ENCODE results near the gene PITPNC1. TPM values are rescaled to one million over a fixed set of nuclear protein-coding genes. Genes with fewer than 3 reads are reported as not detected.
"Not testable (repeated sequence)": the region's sequence is repeated elsewhere in the genome, so short reads cannot be mapped to it uniquely, and the experiment has no call there.

PITPNC1 gene
- total and polyA plus RNA-seq, 2 of the 13 experiments (the other 11 are each of a cell fraction or from before 2014, with no cell fraction given) = 4.1 to 5.7 TPM

DNA sequence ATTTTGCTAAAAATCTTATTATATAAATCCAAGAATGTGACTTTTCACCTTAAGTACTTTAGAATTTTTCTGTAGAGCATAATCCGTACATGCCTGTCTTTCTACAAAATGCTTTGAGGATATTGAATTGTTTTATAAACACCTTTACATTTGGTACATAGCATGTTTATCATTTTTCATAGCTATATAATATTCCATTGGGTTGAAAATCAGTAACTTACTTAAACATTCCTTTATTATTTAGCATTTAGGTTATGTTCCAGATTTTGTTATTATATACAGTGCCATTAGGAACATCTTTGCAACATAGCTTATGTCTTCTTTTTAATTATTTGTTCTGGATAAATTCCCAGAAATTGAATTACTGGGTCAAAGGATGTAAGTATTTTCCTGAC lies 323.6 kb downstream of the PITPNC1 start:
- DNase-seq (ENCODE audit: low spot score) (no peak), FAIRE-seq (no peak), ATAC-seq (no peak)
- in situ Hi-C loops (cut with HindIII; ENCODE audit: extremely low pct_ligation_motif_present, low pct_unique_long_range_greater_than_20kb) = no loop called here
- Histone ChIP-seq H3K4me1 (ENCODE audit: insufficient read depth, low read length) (0 out of 2 replicates have a peak, but pooled peaks cover 7% of the 10 kb centered on the region), H3K9ac (ENCODE audit: insufficient read depth, low read depth, low read length) (no peak overlapping the region), H3K27me3 (ENCODE audit: control insufficient read depth in 1 of 2, insufficient read depth in 2 of 2, low read length in 2 of 2) (no peaks in the 10 kb centered on the region), H3K9me3 (ENCODE audit: low read length) (no peaks in the 10 kb centered on the region), H3K4me2 (ENCODE audit: low read depth, low read length) (no peak overlapping the region), H3K36me3 (replicated peaks in 1 of 2; ENCODE audit: control insufficient read depth in 1 of 2, insufficient read depth in 2 of 2, low read length in 2 of 2) (no peaks in the 10 kb centered on the region), H3K27ac (ENCODE audit: extremely low read length, insufficient read depth, low read length) (no peak overlapping the region), H4K20me1 (ENCODE audit: insufficient read depth, low read length) (no peaks in the 10 kb centered on the region), H2AFZ (ENCODE audit: low read length) (no peak overlapping the region), H3K4me3 (replicated peaks in 1 of 3; ENCODE audit: insufficient read depth in 1 of 3, low read depth in 2 of 3, low read length in 3 of 3) (no peak overlapping the region), H3K79me2 (ENCODE audit: insufficient read depth, low read length) (no peaks in the 10 kb centered on the region)
- intact Hi-C loops (cut with micrococcal nuclease; ENCODE audit: unreplicated experiment) = no loop called here
- BruUV-seq (replicated peaks) = no TSS peak
- POLR2A ChIA-PET = no interaction called here
- CTCF ChIA-PET (ENCODE audit: low intra/inter-chr PET ratio, low total read pairs) = no interaction called here
- 37% methylated on average over 1 of the region's 1 CpG for WGBS (ENCODE audit: low lambda C conversion rate)
- TF ChIP-seq NPAS2 (CRISPR knock-in tag; IDR thresholded peaks at IDR 0.05; ENCODE audit: borderline replicate concordance) = no peak

- ATAC-seq; H3K9me3 ChIP-seq (ENCODE audit: low read length); H3K27me3 ChIP-seq (ENCODE audit: control insufficient read depth in 1 of 2, insufficient read depth in 2 of 2, low read length in 2 of 2); H4K20me1 ChIP-seq (ENCODE audit: insufficient read depth, low read length); H3K36me3 ChIP-seq (replicated peaks in 1 of 2; ENCODE audit: control insufficient read depth in 1 of 2, insufficient read depth in 2 of 2, low read length in 2 of 2); H3K4me1 ChIP-seq (ENCODE audit: insufficient read depth, low read length); POLR2A ChIA-PET; H3K27ac ChIP-seq (ENCODE audit: extremely low read length, insufficient read depth, low read length); FAIRE-seq; H3K9ac ChIP-seq (ENCODE audit: insufficient read depth, low read depth, low read length); H3K4me3 ChIP-seq (replicated peaks in 1 of 3; ENCODE audit: insufficient read depth in 1 of 3, low read depth in 2 of 3, low read length in 3 of 3); H3K4me2 ChIP-seq (ENCODE audit: low read depth, low read length); H3K79me2 ChIP-seq (ENCODE audit: insufficient read depth, low read length); CTCF ChIA-PET (ENCODE audit: low intra/inter-chr PET ratio, low total read pairs); intact Hi-C loops (cut with micrococcal nuclease; ENCODE audit: unreplicated experiment); H2AFZ ChIP-seq (ENCODE audit: low read length); in situ Hi-C loops (cut with HindIII; ENCODE audit: extremely low pct_ligation_motif_present, low pct_unique_long_range_greater_than_20kb); DNase-seq (ENCODE audit: low spot score); BruUV-seq (replicated peaks): not testable (repeated sequence)
- 78% methylated on average over 8 of the region's 8 CpGs for WGBS (ENCODE audit: low lambda C conversion rate)
Measured at GRCh38 chr17:67702861-67703260, 325.8 kb downstream of the PITPNC1 start.

GRCh38 chr17:67707442-67707841 lies 330.4 kb downstream of the PITPNC1 start:
- no peak for DNase-seq (ENCODE audit: low spot score)
- Histone ChIP-seq H3K79me2 (ENCODE audit: insufficient read depth, low read length) (no peaks in the 10 kb centered on the region), H4K20me1 (ENCODE audit: insufficient read depth, low read length) (no peaks in the 10 kb centered on the region), H2AFZ (ENCODE audit: low read length) (no peak overlapping the region), H3K27ac (ENCODE audit: extremely low read length, insufficient read depth, low read length) (no peak overlapping the region), H3K9me3 (ENCODE audit: low read length) (no peaks in the 10 kb centered on the region), H3K4me2 (ENCODE audit: low read depth, low read length) (no peak overlapping the region), H3K4me1 (ENCODE audit: insufficient read depth, low read length) (no peaks in the 10 kb centered on the region), H3K4me3 (replicated peaks in 1 of 3; ENCODE audit: insufficient read depth in 1 of 3, low read depth in 2 of 3, low read length in 3 of 3) (no peak overlapping the region), H3K27me3 (ENCODE audit: control insufficient read depth in 1 of 2, insufficient read depth in 2 of 2, low read length in 2 of 2) (no peaks in the 10 kb centered on the region; a peak in 1 of 5 replicates), H3K36me3 (replicated peaks in 1 of 2; ENCODE audit: control insufficient read depth in 1 of 2, insufficient read depth in 2 of 2, low read length in 2 of 2) (no peaks in the 10 kb centered on the region), H3K9ac (ENCODE audit: insufficient read depth, low read depth, low read length) (no peak overlapping the region)
- ATAC-seq = no peak
- intact Hi-C loops (cut with micrococcal nuclease; ENCODE audit: unreplicated experiment) (no loop called here), in situ Hi-C loops (cut with HindIII; ENCODE audit: extremely low pct_ligation_motif_present, low pct_unique_long_range_greater_than_20kb) (no loop called here)
- FAIRE-seq = no peak
- 12% methylated on average over 2 of the region's 2 CpGs for WGBS (ENCODE audit: low lambda C conversion rate)
- POLR2A ChIA-PET = no interaction called here
- no TSS peak for BruUV-seq (replicated peaks)
- CTCF ChIA-PET (ENCODE audit: low intra/inter-chr PET ratio, low total read pairs) = no interaction called here
- TF ChIP-seq MXI1 (IDR thresholded peaks at IDR 0.05; ENCODE audit: borderline replicate concordance, low read depth, low read length) (no peak), ZNF121 (CRISPR knock-in tag; IDR thresholded peaks at IDR 0.05) (no peak), MYPOP (CRISPR knock-in tag; IDR thresholded peaks at IDR 0.05) (no peak), ZNF225 (CRISPR knock-in tag; IDR thresholded peaks at IDR 0.05) (no peak), EEA1 (CRISPR knock-in tag; IDR thresholded peaks at IDR 0.05; ENCODE audit: borderline replicate concordance) (no peak), ARHGAP35 (CRISPR knock-in tag; IDR thresholded peaks at IDR 0.05; ENCODE audit: borderline replicate concordance) (no peak), ARNTL (CRISPR knock-in tag; IDR thresholded peaks at IDR 0.05) (no peak), ZNF550 (CRISPR knock-in tag; IDR thresholded peaks at IDR 0.05; ENCODE audit: borderline replicate concordance) (no peak), ZNF879 (CRISPR knock-in tag; IDR thresholded peaks at IDR 0.05) (no peak), ZNF326 (CRISPR knock-in tag; IDR thresholded peaks at IDR 0.05; ENCODE audit: borderline replicate concordance) (no peak), REXO4 (CRISPR knock-in tag; IDR thresholded peaks at IDR 0.05; ENCODE audit: borderline replicate concordance) (no peak), ARID2 (CRISPR knock-in tag; IDR thresholded peaks at IDR 0.05; ENCODE audit: borderline replicate concordance) (no peak)
